H1 (cell line): ENCODE results near the gene FBXO5. TPM values are rescaled to one million over a fixed set of nuclear protein-coding genes. Genes with fewer than 3 reads are reported as not detected.

Source experiments
- EZH2 ChIP-seq: fragments of 200-600 bp; sonication (generic); IDR thresholded peaks from 2 replicates; pipeline ENCODE4 v1.7.1; 2012; ENCODE audit warnings: low read depth, mild to moderate bottlenecking, moderate library complexity, low read length, inconsistent platforms; ENCODE audit not compliant: severe bottlenecking
- GABPA ChIP-seq: IDR thresholded peaks from 2 replicates; pipeline ENCODE4 v1.6.1; 2011; ENCODE audit warnings: mild to moderate bottlenecking, low read length, moderate library complexity, borderline replicate concordance; ENCODE audit not compliant: insufficient read depth
- JUN ChIP-seq: IDR thresholded peaks from 2 replicates; pipeline ENCODE4 v1.6.1; 2011; ENCODE audit warnings: low read depth, mild to moderate bottlenecking, improper control_type of control experiment, low read length
- PHF8 ChIP-seq: fragments of 200-600 bp; sonication (generic); conservative IDR thresholded peaks from 2 replicates; pipeline ENCODE4 v1.7.1; 2012; ENCODE audit warnings: low read depth, mild to moderate bottlenecking, inconsistent platforms, low read length, moderate library complexity
- SAP30 ChIP-seq: fragments of 300-600 bp; sonication (generic); IDR thresholded peaks from 2 replicates; pipeline ENCODE4 v1.7.1; 2012; ENCODE audit warnings: low read length, moderate library complexity, mild to moderate bottlenecking, inconsistent platforms; ENCODE audit not compliant: insufficient read depth, insufficient replicate concordance
- polyA plus RNA-seq, 7 experiments: library from polyadenylated mRNA; depleted of rRNA in 3 of 7; stranded (reverse) in 5 of 7; unstranded in 2 of 7; fragments of >200 nt in 5 of 7; fragments of 200-250 nt in 2 of 7; gene quantifications; 1 replicate in 5 of 7; 2 replicates in 1 of 7; 4 replicates in 1 of 7; pipeline versions ENCODE4 v1.2.1 to v1.2.3, GENCODE V29; 2011 to 2013; ENCODE audit warnings: missing spikeins in 2 of 7, mixed read lengths in 2 of 7
- total RNA-seq: library from RNA; stranded (reverse); fragmentation: NEBNext Ultra II Directional; extraction: Animal tissue kit (Norgen Biotek cat#: 25700); gene quantifications from 2 replicates; pipeline ENCODE4 v1.2.1, GENCODE V29; 2021

Gene FBXO5
- total and polyA plus RNA-seq, 2 of the 8 experiments (the other 6 are each of a cell fraction or from before 2014, with no cell fraction given) = 13.7 to 55.1 TPM

DNA sequence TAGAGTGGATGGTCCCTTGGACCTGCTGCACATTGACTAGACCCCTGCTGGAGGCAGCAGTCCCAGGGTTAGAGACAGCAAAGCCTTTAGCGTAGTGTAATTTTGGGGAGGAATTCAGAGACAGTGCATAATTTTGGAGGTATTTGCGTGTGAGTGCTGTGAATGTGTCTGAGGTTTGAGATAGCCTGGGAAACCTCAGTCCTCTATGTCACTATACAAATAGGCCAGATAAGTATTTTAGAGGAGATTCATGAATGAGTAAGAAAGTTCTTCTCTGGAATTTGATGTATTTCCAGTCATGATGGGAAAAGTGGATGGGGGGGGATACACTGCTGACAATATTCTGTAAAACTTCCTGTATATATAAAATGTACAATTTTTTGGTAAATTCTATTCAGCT, 45.4 kb upstream of the FBXO5 start (continued):
- no peak for TF ChIP-seq PHF8
- TF ChIP-seq EZH2 = no peak
- no peak for TF ChIP-seq GABPA
- no peak for TF ChIP-seq JUN
- no peak for TF ChIP-seq SAP30
